22Rv1 (cell line): ENCODE results near the gene PREX1.

Source experiments
- ZFX ChIP-seq: fragments of 450-650 bp; IDR thresholded peaks from 2 replicates; pipeline ENCODE4 v1.6.1; 2017; ENCODE audit warnings: antibody characterized with exemption, borderline replicate concordance
- TF ChIP-seq, protein P1 (sequence below): fragments of 450-650 bp; IDR thresholded peaks from 2 replicates; pipeline ENCODE4 v1.5.1; 2017; ENCODE audit warnings: mild to moderate bottlenecking

DNA sequence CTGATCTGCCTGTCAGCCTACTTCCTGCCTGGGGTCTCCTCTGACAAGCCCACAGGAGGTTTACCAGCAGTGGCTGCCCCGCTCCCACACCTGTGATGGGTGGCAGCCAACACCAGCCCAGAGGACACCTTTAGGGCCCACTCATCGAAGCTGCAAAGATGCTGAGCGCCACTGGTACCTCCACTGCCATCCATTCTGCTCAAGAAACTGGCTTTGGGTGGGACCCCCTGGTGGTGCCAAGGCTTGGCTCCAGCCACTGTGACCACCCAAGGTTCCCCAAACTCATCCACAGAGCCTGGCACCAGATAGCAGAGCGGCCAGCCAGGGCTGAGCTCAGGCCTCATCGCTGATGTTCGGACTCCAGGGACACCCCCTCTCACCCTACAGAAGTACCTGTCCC, 42.5 kb downstream of the PREX1 start:
- TF ChIP-seq, protein P1, sequence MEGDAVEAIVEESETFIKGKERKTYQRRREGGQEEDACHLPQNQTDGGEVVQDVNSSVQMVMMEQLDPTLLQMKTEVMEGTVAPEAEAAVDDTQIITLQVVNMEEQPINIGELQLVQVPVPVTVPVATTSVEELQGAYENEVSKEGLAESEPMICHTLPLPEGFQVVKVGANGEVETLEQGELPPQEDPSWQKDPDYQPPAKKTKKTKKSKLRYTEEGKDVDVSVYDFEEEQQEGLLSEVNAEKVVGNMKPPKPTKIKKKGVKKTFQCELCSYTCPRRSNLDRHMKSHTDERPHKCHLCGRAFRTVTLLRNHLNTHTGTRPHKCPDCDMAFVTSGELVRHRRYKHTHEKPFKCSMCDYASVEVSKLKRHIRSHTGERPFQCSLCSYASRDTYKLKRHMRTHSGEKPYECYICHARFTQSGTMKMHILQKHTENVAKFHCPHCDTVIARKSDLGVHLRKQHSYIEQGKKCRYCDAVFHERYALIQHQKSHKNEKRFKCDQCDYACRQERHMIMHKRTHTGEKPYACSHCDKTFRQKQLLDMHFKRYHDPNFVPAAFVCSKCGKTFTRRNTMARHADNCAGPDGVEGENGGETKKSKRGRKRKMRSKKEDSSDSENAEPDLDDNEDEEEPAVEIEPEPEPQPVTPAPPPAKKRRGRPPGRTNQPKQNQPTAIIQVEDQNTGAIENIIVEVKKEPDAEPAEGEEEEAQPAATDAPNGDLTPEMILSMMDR = no peak
- TF ChIP-seq ZFX = no peak
